GM19035 (cell line): Measurements from ENCODE around the gene ABAT.

ENCODE experiments used
- ATAC-seq: cut with Tn5 transposase; IDR thresholded peaks from one replicate; pipeline ENCODE4 v1.9.1; 2021; ENCODE audit not compliant: unreplicated experiment

Gene ABAT

GRCh38 chr16:8674413-8675022, at the start of gene ABAT:
Gene ABAT (plus strand): TSS chr16:8674617. CDS start chr16:8735740, 61,123 bp downstream.
- ATAC-seq = peak; percentile 100

- no peak for ATAC-seq
Observed at GRCh38 chr16:8625491-8626087, 48.8 kb upstream of the ABAT start.

GRCh38 chr16:8626946-8627345, 47.5 kb upstream of the ABAT start:
- no peak for ATAC-seq

GRCh38 chr16:8627456-8627855, 47.0 kb upstream of the ABAT start:
- ATAC-seq = no peak

GRCh38 chr16:8628981-8629725, 45.3 kb upstream of the ABAT start:
- ATAC-seq = no peak

- ATAC-seq = no peak
Observed at GRCh38 chr16:8630255-8630953, 44.0 kb upstream of the ABAT start.

- no peak for ATAC-seq
Observed at GRCh38 chr16:8631373-8631772, 43.0 kb upstream of the ABAT start.

- no peak for ATAC-seq
Observed at GRCh38 chr16:8631818-8632465, 42.5 kb upstream of the ABAT start.

GRCh38 chr16:8632675-8633182, 41.7 kb upstream of the ABAT start:
- no peak for ATAC-seq

GRCh38 chr16:8634991-8635736, 39.3 kb upstream of the ABAT start:
- ATAC-seq = no peak

GRCh38 chr16:8639694-8640093, 34.7 kb upstream of the ABAT start:
- no peak for ATAC-seq

- ATAC-seq = no peak
Observed at GRCh38 chr16:8641671-8642070, 32.7 kb upstream of the ABAT start.

GRCh38 chr16:8642146-8642545, 32.3 kb upstream of the ABAT start:
- ATAC-seq = no peak

GRCh38 chr16:8644211-8645140, 29.9 kb upstream of the ABAT start:
- ATAC-seq = no peak

GRCh38 chr16:8645141-8645521, 29.3 kb upstream of the ABAT start:
- ATAC-seq = no peak

- no peak for ATAC-seq
Observed at GRCh38 chr16:8645831-8646230, 28.6 kb upstream of the ABAT start.

GRCh38 chr16:8646326-8647053, 27.9 kb upstream of the ABAT start:
- no peak for ATAC-seq

GRCh38 chr16:8647721-8648318, 26.6 kb upstream of the ABAT start:
- no peak for ATAC-seq
